ENCODE results near the gene RAF1.

- TF ChIP-seq POLR2AphosphoS5 (IDR thresholded peaks at IDR 0.05; ENCODE audit: borderline replicate concordance, low read depth, low read length): no peak
- TF ChIP-seq EZH2 (IDR thresholded peaks at IDR 0.05): no peak
- TF ChIP-seq FOXP2 (optimal IDR thresholded peaks at IDR 0.05; ENCODE audit: control extremely low read depth, extremely low read length, insufficient read depth): no peak
Observed at GRCh38 chr3:12586403-12586802, 77.5 kb downstream of the RAF1 start.

Data from SK-N-MC (cell line).